Neutrophil (primary cell): Measurements from ENCODE around the gene IL36RN.

Experiments used
- H3K27ac ChIP-seq: fragments of 200-600 bp; sonication (generic); 2 replicates; pipeline ENCODE4 v1.5.1; 2016; ENCODE audit warnings: mild to moderate bottlenecking, moderate library complexity
- H3K27me3 ChIP-seq: fragments of 200-600 bp; sonication (generic); 2 replicates; pipeline ENCODE4 v1.6.0; 2016; ENCODE audit warnings: mild to moderate bottlenecking
- H3K36me3 ChIP-seq: fragments of 200-600 bp; sonication (generic); 2 replicates; pipeline ENCODE4 v1.5.1; 2017
- H3K4me1 ChIP-seq, 2 experiments: fragments of 200-600 bp in 1 of 2; sonication (generic) in 1 of 2; 1 replicate in 1 of 2; 2 replicates in 1 of 2; pipeline versions ENCODE4 v1.5.1 to v1.6.1; 2013 to 2016; ENCODE audit warnings: low read depth in 1 of 2, low read length in 1 of 2, mild to moderate bottlenecking in 1 of 2, moderate library complexity in 1 of 2; ENCODE audit not compliant: control insufficient read depth in 1 of 2, insufficient read depth in 1 of 2
- H3K4me3 ChIP-seq, 2 experiments: fragments of 200-600 bp in 1 of 2; sonication (generic) in 1 of 2; 1 replicate in 1 of 2; 2 replicates in 1 of 2; pipeline ENCODE4 v1.5.1; 2013 to 2016; ENCODE audit warnings: low read depth in 1 of 2, low read length in 1 of 2, mild to moderate bottlenecking in 1 of 2, moderate library complexity in 1 of 2
- H3K9me3 ChIP-seq: fragments of 200-600 bp; sonication (generic); 2 replicates; pipeline ENCODE4 v1.5.1; 2016
- CTCF ChIP-seq: fragments of 200-600 bp; sonication (generic); IDR thresholded peaks from 2 replicates; pipeline ENCODE4 v1.5.1; 2016; ENCODE audit warnings: antibody characterized with exemption

IL36RN gene

GRCh38 chr2:113085542-113085941 lies 26.5 kb downstream of the IL36RN start:
- peaks cover 15 to 23% of the 10 kb centered on the region in 2 experiments for H3K4me1 ChIP-seq
- H3K27ac ChIP-seq: no peak overlapping the region
- peaks cover 22% of the 10 kb centered on the region for H3K27me3 ChIP-seq
- no peak overlapping the region for H3K4me3 ChIP-seq
- H3K9me3 ChIP-seq: no peaks in the 10 kb centered on the region
- TF ChIP-seq CTCF: no peak
- no peaks in the 10 kb centered on the region for H3K36me3 ChIP-seq

GRCh38 chr2:113088213-113088992 lies 29.4 kb downstream of the IL36RN start:
- peaks cover 13 to 20% of the 10 kb centered on the region in 2 experiments for H3K4me1 ChIP-seq
- no peak overlapping the region for H3K4me3 ChIP-seq
- no peak for TF ChIP-seq CTCF
- H3K27ac ChIP-seq: no peak overlapping the region
- H3K27me3 ChIP-seq: no peaks in the 10 kb centered on the region
- H3K36me3 ChIP-seq: no peaks in the 10 kb centered on the region
- no peaks in the 10 kb centered on the region for H3K9me3 ChIP-seq

GRCh38 chr2:113089916-113090315 lies 30.9 kb downstream of the IL36RN start:
- Histone ChIP-seq H3K9me3 (no peaks in the 10 kb centered on the region), H3K27me3 (no peaks in the 10 kb centered on the region), H3K27ac (peak overlapping the region; percentile 57), H3K4me1 (peaks cover 10 to 13% of the 10 kb centered on the region in 2 experiments), H3K4me3 (no peak overlapping the region), H3K36me3 (no peaks in the 10 kb centered on the region)
- no peak for TF ChIP-seq CTCF

GRCh38 chr2:113091231-113091896 lies 32.4 kb downstream of the IL36RN start:
- no peak overlapping the region for H3K4me3 ChIP-seq
- peaks cover 10 to 13% of the 10 kb centered on the region in 2 experiments for H3K4me1 ChIP-seq
- no peaks in the 10 kb centered on the region for H3K9me3 ChIP-seq
- no peaks in the 10 kb centered on the region for H3K36me3 ChIP-seq
- no peaks in the 10 kb centered on the region for H3K27me3 ChIP-seq
- no peak for TF ChIP-seq CTCF
- H3K27ac ChIP-seq: no peak overlapping the region

GRCh38 chr2:113092864-113093612 lies 34.0 kb downstream of the IL36RN start:
- H3K4me3 ChIP-seq: no peak overlapping the region

More at GRCh38 chr2:113092864-113093612, 34.0 kb downstream of the IL36RN start:
- Histone ChIP-seq H3K9me3 (no peaks in the 10 kb centered on the region), H3K27me3 (no peaks in the 10 kb centered on the region), H3K4me1 (peaks cover 10 to 13% of the 10 kb centered on the region in 2 experiments), H3K36me3 (no peaks in the 10 kb centered on the region), H3K27ac (no peak overlapping the region)
- TF ChIP-seq CTCF: no peak
